Activated naive CD4-positive, alpha-beta T cell treated with anti-CD3 and anti-CD28 coated beads for 36 hours (primary cell): ENCODE measurements around the gene ABCG1. TPM values are rescaled to one million over a fixed set of nuclear protein-coding genes. Genes with fewer than 3 reads are reported as not detected.
A peak's percentile ranks its signal among the peaks of the same experiment; 100 is the strongest.

ENCODE experiments used
- CTCF ChIA-PET: fragments of 350-600 bp; sonication (Branson Sonifier 250); formaldehyde crosslinking; loops from one replicate; lab custom pipeline; 2021; ENCODE audit warnings: antibody characterized with exemption; lab: Charles Lee
- DNase-seq: peaks from one replicate; pipeline ENCODE4 v3.0.0-alpha.2; 2020
- H3K27ac Mint-ChIP-seq: one replicate; pipeline ENCODE4 v1.8.0; 2021; ENCODE audit warnings: mild to moderate bottlenecking, mixed read lengths
- H3K27me3 Mint-ChIP-seq: one replicate; pipeline ENCODE4 v1.8.0; 2021; ENCODE audit warnings: low read depth, mixed read lengths
- H3K36me3 Mint-ChIP-seq: one replicate; pipeline ENCODE4 v1.8.0; 2021; ENCODE audit warnings: low read depth, mixed read lengths
- H3K4me1 Mint-ChIP-seq: one replicate; pipeline ENCODE4 v1.8.0; 2021; ENCODE audit warnings: low read depth, mixed read lengths
- H3K4me3 Mint-ChIP-seq: one replicate; pipeline ENCODE4 v1.8.0; 2021; ENCODE audit warnings: mild to moderate bottlenecking, moderate library complexity, mixed read lengths
- H3K9me3 Mint-ChIP-seq: one replicate; pipeline ENCODE4 v1.8.0; 2021; ENCODE audit warnings: mixed read lengths
- intact Hi-C: fragments of 100-400 bp; cut with micrococcal nuclease; formaldehyde crosslinking; loops from one replicate; pipeline ENCODE4 v1.15.1; 2023
- total RNA-seq, 2 experiments: library from RNA; stranded (reverse); gene quantifications; one replicate each; pipeline ENCODE4 v1.2.3, GENCODE V29; 2021

Gene ABCG1
- total RNA-seq, 2 experiments from 2014 or later: 27.8 to 28.7 TPM

DNA sequence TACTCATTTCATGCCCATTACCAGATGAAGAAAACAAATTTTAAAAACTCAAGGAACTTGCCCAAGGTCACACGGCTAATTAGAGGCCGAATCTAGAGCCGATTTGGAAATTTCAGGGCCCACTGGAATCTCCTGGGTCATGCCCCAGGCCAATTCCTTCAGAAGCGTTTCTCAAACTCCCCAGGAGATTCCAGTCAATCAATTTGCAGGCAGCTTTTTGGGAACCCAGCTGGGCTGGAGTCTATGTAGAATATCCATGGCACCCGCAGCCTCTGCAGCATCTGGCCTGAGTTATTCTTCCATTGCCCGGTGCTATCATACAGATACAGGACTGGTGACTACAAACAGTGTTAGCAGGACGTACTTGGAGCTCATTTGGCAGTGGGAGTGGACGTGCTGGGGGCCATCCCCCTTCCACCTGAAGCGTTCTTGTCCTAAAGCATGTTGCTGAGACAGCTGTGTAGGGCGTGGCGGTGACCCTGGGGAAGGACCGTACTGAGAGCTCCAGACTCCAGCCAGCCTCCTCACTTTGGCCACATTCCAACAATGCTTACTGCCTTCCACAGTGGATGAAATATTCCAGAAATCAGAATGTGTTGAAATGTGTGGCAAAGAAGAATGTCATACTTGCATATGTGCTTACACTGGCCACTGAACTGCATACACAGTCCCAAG lies 38.3 kb downstream of the ABCG1 start:
- intact Hi-C loops: no loop called here
- H3K4me1 Mint-ChIP-seq: peaks cover 18% of the 10 kb centered on the region
- no peak for DNase-seq
- no peak overlapping the region for H3K4me3 Mint-ChIP-seq
- no peaks in the 10 kb centered on the region for H3K27me3 Mint-ChIP-seq
- no peaks in the 10 kb centered on the region for H3K36me3 Mint-ChIP-seq
- CTCF ChIA-PET: interaction anchor here (0.5 to 2.8 kb wide), 8 partner anchors 10 to 137 kb away, joined by 3 to 12 read pairs (median 4); no protein-coding TSS in a partner anchor
- H3K9me3 Mint-ChIP-seq: no peaks in the 10 kb centered on the region
- no peak overlapping the region for H3K27ac Mint-ChIP-seq

DNA sequence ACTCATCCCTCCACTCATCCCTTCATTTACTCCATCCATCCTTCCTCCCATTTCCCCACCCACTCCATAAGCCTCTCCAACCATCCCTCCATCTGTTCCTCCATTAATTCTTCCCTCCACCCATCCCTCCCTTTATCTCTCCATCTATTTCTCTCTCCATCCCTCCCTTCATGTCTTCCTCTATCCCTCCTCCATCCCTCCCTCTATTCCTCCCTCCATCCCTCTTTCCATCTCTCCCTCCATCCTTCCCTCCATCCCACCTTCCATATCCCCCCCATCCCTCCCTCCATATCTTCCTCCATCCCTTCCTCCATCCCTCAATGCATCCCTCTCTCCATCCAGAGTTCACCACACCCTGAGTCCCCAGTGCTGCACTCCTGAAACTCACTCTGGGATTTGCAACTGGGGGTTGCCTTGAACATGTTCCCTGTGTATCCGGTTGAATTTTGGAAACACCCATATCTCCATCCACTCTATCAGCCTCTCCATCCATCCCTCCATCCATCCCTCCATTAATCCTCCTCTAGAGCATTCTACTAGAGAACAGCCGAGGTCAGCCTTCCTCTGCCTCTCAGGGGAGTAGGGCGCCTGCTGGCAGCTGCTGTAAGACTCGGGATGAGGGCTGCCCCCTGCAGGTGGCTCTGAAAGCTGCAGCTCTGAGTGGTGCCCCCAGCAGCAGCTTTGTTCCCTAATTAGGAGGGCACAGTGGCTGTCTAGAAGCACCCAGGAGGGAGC lies 39.4 kb downstream of the ABCG1 start:
- intact Hi-C loops: loop anchor here (1.0 kb wide), 5 partner anchors 21 to 113 kb away; no protein-coding TSS in a partner anchor
- no peaks in the 10 kb centered on the region for H3K36me3 Mint-ChIP-seq
- CTCF ChIA-PET: interaction anchor here (0.6 to 4.3 kb wide), 45 partner anchors 8 to 332 kb away, joined by 3 to 111 read pairs (median 5); no protein-coding TSS in a partner anchor
- no peak overlapping the region for H3K27ac Mint-ChIP-seq
- no peaks in the 10 kb centered on the region for H3K27me3 Mint-ChIP-seq
- no peak overlapping the region for H3K4me3 Mint-ChIP-seq
- peaks cover 17% of the 10 kb centered on the region for H3K4me1 Mint-ChIP-seq
- peak; percentile 89 for DNase-seq
- H3K9me3 Mint-ChIP-seq: no peaks in the 10 kb centered on the region

DNA sequence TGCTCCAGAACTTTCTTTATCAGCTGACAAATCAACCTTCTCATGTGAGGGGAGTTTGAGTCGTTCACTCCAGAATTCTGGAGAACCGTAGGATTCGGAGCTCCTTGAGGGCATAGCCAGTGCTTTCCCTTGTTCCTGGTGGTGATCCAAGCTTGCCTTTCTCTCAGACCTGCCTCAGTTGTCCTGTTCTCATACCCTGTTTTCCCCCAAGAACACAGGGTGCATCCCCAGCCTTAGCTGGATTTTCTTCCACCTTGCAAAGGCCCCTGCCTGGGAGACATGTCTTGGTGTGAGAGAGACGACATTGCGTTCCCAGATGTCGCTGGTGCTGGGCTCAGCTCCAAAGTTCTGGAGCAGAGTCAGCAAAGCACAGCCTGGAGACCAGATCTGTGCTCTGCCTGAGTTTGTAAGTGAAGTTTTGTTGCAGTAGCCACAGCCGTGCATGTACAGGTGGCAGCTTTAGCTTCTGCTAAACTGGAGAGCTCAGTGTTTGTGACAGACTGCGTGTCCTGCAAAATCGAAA lies 40.0 kb downstream of the ABCG1 start:
- CTCF ChIA-PET: interaction anchor here (0.6 to 4.3 kb wide), 48 partner anchors 9 to 332 kb away, joined by 3 to 111 read pairs (median 5); no protein-coding TSS in a partner anchor
- Mint-ChIP-seq H3K4me1 (peaks cover 20% of the 10 kb centered on the region), H3K9me3 (no peaks in the 10 kb centered on the region), H3K27me3 (no peaks in the 10 kb centered on the region), H3K4me3 (no peak overlapping the region), H3K27ac (no peak overlapping the region), H3K36me3 (no peaks in the 10 kb centered on the region)
- intact Hi-C loops: loop anchor here (1.0 kb wide), 5 partner anchors 22 to 114 kb away; no protein-coding TSS in a partner anchor
- no peak for DNase-seq

DNA sequence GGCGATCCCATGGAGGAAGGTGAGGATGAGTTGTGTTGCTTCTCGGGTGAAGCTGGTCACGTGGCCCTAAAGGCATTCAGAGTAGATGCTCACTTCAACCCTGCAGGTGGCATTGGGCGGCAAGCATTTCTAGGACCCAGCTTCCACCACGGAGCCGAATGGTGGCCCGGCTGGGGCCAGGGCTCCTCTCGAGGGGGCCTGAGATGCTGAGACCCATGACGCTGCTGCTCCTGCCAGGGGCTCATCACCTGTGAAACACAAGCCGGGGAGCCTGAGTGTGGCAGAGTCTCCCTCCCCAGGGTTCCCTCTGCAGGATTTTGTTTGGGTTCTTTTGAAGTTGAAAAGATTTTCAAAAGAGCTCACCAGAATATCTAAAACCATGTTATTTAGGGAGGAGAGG lies 41.2 kb downstream of the ABCG1 start:
- intact Hi-C loops: no loop called here

DNA sequence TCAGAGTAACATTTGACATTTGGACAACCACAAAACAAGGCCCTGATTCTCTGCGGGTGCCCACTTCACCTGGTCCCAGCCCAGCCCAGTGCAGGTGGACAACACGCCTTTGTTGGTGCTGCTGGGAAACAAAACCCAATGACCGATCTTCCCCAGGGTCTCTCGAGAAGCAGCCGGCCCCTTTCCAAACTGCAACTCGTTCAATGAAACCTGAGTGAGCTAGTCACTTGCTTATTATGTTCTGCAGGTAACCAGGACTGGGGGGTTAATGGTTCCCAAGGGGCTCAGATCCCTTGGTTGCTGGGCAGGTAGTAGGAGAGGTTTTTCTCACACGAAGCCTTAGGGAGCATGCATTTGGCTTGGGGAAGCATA lies 42.9 kb downstream of the ABCG1 start:
- H3K4me3 Mint-ChIP-seq: no peak overlapping the region
- no peaks in the 10 kb centered on the region for H3K9me3 Mint-ChIP-seq
- no peak for DNase-seq
- H3K4me1 Mint-ChIP-seq: peaks cover 16% of the 10 kb centered on the region
- intact Hi-C loops: no loop called here
- no peaks in the 10 kb centered on the region for H3K27me3 Mint-ChIP-seq
- no peak overlapping the region for H3K27ac Mint-ChIP-seq
- CTCF ChIA-PET: interaction anchor here (4.0 to 4.3 kb wide), 2 partner anchors 96 to 115 kb away, joined by 110 to 111 read pairs; no protein-coding TSS in a partner anchor
- H3K36me3 Mint-ChIP-seq: no peaks in the 10 kb centered on the region

More for the DNA sequence above, 41.2 kb downstream of the ABCG1 start:
- Mint-ChIP-seq H3K4me1 (peaks cover 13% of the 10 kb centered on the region), H3K4me3 (no peak overlapping the region), H3K36me3 (no peaks in the 10 kb centered on the region), H3K27me3 (no peaks in the 10 kb centered on the region), H3K27ac (no peak overlapping the region), H3K9me3 (no peaks in the 10 kb centered on the region)
- CTCF ChIA-PET: interaction anchor here (0.6 to 4.3 kb wide), 15 partner anchors 10 to 253 kb away, joined by 3 to 111 read pairs (median 14); no protein-coding TSS in a partner anchor
- DNase-seq: no peak

DNA sequence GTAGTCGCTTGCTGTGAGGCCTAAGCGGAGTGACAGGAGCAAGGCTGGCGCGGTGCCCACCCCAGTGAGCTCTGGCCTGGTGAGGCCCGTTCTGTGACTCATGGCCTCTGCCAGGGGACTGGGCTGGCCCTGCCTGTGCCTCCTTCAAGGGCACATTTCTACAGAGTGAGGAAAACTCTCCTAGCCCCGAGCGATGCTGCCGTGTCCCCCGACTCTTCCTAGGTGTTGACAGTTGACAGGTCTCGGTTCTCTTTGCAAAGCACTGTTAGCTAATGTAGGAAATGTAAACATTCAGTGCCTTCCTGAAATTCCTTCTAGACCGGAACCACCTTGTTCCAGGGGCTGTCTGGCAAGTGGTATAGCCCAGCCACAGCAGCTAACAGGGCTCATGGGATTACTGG lies 43.9 kb downstream of the ABCG1 start:
- peaks cover 24% of the 10 kb centered on the region for H3K4me1 Mint-ChIP-seq
- no peaks in the 10 kb centered on the region for H3K36me3 Mint-ChIP-seq
- CTCF ChIA-PET: interaction anchor here (1.1 to 1.9 kb wide), 3 partner anchors 99 to 117 kb away, joined by 4 to 8 read pairs (median 7); no protein-coding TSS in a partner anchor
- H3K4me3 Mint-ChIP-seq: no peak overlapping the region
- H3K27me3 Mint-ChIP-seq: no peaks in the 10 kb centered on the region
- intact Hi-C loops: no loop called here
- H3K9me3 Mint-ChIP-seq: no peaks in the 10 kb centered on the region
- H3K27ac Mint-ChIP-seq: no peak overlapping the region
- DNase-seq: no peak

DNA sequence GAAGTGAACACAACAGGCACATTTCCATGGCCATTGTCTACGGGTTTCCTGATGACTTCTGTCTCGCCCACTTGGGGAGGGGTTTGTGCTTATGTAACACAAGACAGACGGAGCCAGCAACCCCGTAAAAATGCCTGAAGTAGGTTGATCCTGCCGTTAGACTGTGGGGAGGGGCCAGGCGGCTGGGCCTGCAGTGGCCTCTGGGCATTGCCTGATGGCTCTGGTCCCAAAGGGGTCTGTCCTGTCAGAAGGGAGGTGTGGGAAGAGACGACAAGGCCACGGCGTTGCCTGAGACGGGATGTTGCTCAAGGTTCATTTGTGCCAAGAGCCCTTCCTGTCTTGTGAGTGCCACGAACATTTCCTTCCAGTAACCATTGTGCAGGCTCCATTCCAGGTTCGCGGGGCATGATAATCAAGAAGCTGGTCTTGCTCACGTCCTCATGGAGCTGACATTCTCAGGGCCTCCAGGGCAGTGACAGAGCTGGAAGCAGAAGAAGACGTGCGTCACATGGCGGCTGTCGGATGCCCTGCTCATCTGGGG lies 44.7 kb downstream of the ABCG1 start:
- no peaks in the 10 kb centered on the region for H3K27me3 Mint-ChIP-seq
- H3K9me3 Mint-ChIP-seq: no peaks in the 10 kb centered on the region
- intact Hi-C loops: no loop called here
- no peaks in the 10 kb centered on the region for H3K36me3 Mint-ChIP-seq
- no peak overlapping the region for H3K27ac Mint-ChIP-seq
- H3K4me3 Mint-ChIP-seq: no peak overlapping the region
- DNase-seq: no peak
- CTCF ChIA-PET: interaction anchor here (1.1 to 1.9 kb wide), 3 partner anchors 100 to 118 kb away, joined by 4 to 8 read pairs (median 7); no protein-coding TSS in a partner anchor
- peaks cover 25% of the 10 kb centered on the region for H3K4me1 Mint-ChIP-seq

DNA sequence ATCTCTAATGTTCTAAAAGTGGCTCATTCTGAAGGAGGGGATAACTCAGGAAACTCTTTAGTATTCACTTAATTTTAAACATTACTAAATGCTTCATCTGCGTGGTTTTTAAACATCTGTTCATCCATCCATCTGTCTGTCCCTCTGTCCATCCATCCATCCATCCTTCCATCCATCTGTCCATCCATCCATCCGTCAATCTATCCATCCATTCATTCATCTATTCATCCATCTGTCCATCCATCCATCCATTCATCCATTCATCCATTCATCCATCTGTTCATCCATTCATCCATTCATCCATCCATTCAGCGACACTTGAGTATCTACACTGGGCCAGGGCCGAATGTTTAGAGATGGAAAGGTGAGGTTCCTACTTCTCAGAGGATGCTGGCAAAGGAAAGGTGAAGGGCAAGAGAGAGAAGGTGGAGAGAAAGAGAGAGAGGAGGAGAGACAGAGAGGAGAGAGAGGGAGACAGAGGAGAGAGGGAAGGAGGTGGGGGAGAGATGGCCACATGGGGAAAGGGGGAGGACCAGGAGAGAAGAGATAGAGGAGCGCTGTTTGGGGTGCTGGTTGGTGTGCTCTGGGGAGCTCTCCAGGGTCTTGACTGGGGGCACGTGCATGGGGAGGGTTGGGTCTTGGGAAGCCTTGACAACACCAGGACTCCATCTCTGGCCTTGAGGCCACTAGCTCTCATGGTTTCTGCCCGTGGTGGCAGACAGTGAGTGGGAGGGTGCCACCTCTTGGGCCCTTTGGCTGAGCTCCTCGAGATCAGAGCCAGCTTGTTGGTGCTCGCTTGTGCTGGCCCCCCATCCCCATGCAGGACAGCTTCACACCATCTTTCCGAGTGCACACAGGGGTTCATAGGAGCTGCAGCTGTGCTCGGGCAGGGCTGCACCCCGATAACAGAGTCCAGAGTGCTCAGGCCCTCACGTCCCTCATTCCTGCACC lies 45.6 kb downstream of the ABCG1 start:
- Mint-ChIP-seq H3K27ac (no peak overlapping the region), H3K36me3 (no peaks in the 10 kb centered on the region), H3K9me3 (no peaks in the 10 kb centered on the region), H3K27me3 (no peaks in the 10 kb centered on the region), H3K4me3 (no peak overlapping the region), H3K4me1 (peaks cover 30% of the 10 kb centered on the region)
- no peak for DNase-seq
- CTCF ChIA-PET: interaction anchor here (0.6 to 1.9 kb wide), 3 partner anchors 15 to 119 kb away, joined by 3 to 8 read pairs (median 3); no protein-coding TSS in a partner anchor
- intact Hi-C loops: no loop called here

DNA sequence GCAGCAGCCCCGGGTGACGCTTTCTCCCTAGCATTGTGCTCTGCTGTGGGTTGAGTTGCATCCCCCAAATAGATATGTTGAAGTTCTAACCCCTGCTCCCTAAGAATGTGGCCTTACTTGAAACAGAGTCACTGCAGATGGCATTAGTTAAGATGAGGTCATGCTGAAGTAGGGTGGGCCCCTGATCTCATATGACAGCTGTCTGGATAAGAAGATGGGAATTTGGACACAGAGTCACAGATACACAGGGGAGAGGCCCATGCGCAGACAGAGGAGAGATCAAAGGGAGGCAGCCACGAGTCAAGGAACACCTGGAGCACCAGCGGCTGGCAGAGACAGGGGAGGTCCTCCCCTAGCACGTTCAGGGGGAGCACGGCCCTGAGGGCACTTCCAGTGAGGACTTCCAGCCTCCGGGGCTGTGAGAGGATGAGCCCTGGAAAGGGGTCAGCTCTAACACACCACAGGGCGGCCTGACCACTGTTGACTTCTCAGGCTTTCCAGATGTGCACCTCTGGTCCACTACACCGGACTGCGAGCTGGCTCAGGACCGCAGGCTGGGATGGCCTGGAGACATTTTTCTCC lies 46.4 kb downstream of the ABCG1 start:
- no peaks in the 10 kb centered on the region for H3K9me3 Mint-ChIP-seq
- H3K27me3 Mint-ChIP-seq: no peaks in the 10 kb centered on the region
- H3K4me1 Mint-ChIP-seq: peaks cover 31% of the 10 kb centered on the region
- intact Hi-C loops: no loop called here
- H3K27ac Mint-ChIP-seq: no peak overlapping the region
- H3K4me3 Mint-ChIP-seq: no peak overlapping the region
- H3K36me3 Mint-ChIP-seq: no peaks in the 10 kb centered on the region
- no peak for DNase-seq
- CTCF ChIA-PET: interaction anchor here (0.9 to 1.3 kb wide), 2 partner anchors 101 to 120 kb away, joined by 3 to 6 read pairs; no protein-coding TSS in a partner anchor

DNA sequence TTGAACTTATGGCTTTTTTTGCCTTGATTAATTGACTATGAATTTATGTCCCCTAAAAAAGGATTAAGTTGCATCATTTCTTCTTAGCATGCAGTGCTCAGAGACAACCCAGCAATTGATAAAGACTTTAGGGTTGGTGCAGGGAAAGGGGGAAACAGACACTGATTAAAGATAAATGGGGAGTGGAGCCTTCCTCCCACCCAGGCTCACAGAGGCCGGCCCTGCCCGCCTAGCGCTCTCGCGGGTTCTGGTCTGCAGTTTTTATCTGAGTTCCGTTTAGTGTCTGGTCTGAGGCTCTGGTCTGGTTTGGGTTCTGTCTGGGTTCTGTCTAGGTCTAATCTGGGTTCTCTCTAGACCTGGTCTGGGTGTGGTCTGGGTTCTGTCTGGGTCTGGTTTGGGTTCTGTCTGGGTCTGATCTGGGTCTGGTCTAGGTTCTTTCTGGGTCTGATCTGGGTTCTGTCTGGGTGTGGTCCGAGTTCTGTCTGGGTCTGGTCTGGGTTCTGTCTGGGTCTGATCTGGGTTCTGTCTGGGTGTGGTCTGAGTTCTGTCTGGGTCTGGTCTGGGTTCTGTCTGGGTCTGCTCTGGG lies 48.1 kb downstream of the ABCG1 start:
- no peak overlapping the region for H3K27ac Mint-ChIP-seq
- intact Hi-C loops: no loop called here
- peaks cover 31% of the 10 kb centered on the region for H3K4me1 Mint-ChIP-seq
- no peak for DNase-seq
- H3K9me3 Mint-ChIP-seq: no peaks in the 10 kb centered on the region
- H3K27me3 Mint-ChIP-seq: no peaks in the 10 kb centered on the region
- no peaks in the 10 kb centered on the region for H3K36me3 Mint-ChIP-seq
- CTCF ChIA-PET: interaction anchor here (5.5 kb wide), 1 partner anchor 7 kb away, joined by 41 read pairs; no protein-coding TSS in a partner anchor
- no peak overlapping the region for H3K4me3 Mint-ChIP-seq
